OCI-LY3 (cell line): ENCODE data around the gene ATXN7.

Source experiments
- EZH2phosphoT487 ChIP-seq: fragments of 200-600 bp; shearing (Covaris generic); IDR thresholded peaks from 2 replicates; pipeline ENCODE4 v1.6.1; 2018; ENCODE audit warnings: antibody characterized with exemption, mixed run types, low read depth
- TF ChIP-seq, protein P1 (sequence below): fragments of 200-600, 300-600 bp; sonication (generic); IDR thresholded peaks from 2 replicates; pipeline ENCODE4 v1.5.1; 2014; ENCODE audit warnings: antibody characterized with exemption, low read length, low read depth

- TF ChIP-seq, protein P1, sequence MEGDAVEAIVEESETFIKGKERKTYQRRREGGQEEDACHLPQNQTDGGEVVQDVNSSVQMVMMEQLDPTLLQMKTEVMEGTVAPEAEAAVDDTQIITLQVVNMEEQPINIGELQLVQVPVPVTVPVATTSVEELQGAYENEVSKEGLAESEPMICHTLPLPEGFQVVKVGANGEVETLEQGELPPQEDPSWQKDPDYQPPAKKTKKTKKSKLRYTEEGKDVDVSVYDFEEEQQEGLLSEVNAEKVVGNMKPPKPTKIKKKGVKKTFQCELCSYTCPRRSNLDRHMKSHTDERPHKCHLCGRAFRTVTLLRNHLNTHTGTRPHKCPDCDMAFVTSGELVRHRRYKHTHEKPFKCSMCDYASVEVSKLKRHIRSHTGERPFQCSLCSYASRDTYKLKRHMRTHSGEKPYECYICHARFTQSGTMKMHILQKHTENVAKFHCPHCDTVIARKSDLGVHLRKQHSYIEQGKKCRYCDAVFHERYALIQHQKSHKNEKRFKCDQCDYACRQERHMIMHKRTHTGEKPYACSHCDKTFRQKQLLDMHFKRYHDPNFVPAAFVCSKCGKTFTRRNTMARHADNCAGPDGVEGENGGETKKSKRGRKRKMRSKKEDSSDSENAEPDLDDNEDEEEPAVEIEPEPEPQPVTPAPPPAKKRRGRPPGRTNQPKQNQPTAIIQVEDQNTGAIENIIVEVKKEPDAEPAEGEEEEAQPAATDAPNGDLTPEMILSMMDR = no peak
- TF ChIP-seq EZH2phosphoT487 = no peak
These were observed 115.6 kb downstream of the ATXN7 start for GRCh38 chr3:63979093-63979885.
